PFSK-1 (cell line): ENCODE measurements around the gene EXO1.

Source experiments
- FOXP2 ChIP-seq: optimal IDR thresholded peaks from 2 replicates; pipeline ENCODE3; 2011; ENCODE audit warnings: borderline replicate concordance, control low read depth, inconsistent platforms; ENCODE audit not compliant: insufficient read depth; ENCODE audit errors: extremely low read length, extremely low read depth
- POLR2AphosphoS5 ChIP-seq: IDR thresholded peaks from 2 replicates; pipeline ENCODE4 v1.6.1; 2012; ENCODE audit warnings: low read depth, mild to moderate bottlenecking, control low read depth, low read length, moderate library complexity
- REST ChIP-seq, 2 experiments: IDR thresholded peaks; 2 replicates each; pipeline versions ENCODE4 v1.6.1 to v1.8.0; 2011 to 2012; ENCODE audit warnings: low read depth in 2 of 2, low read length in 2 of 2, control low read depth in 1 of 2, inconsistent platforms in 1 of 2, mild to moderate bottlenecking in 1 of 2, moderate library complexity in 1 of 2; ENCODE audit not compliant: insufficient read depth in 1 of 2
- SIN3A ChIP-seq: IDR thresholded peaks from 2 replicates; pipeline ENCODE4 v1.6.1; 2012; ENCODE audit warnings: mild to moderate bottlenecking, low read length, moderate library complexity, borderline replicate concordance; ENCODE audit not compliant: insufficient read depth
- TAF1 ChIP-seq: IDR thresholded peaks from 2 replicates; pipeline ENCODE4 v1.6.1; 2012; ENCODE audit warnings: low read length, control low read depth, borderline replicate concordance; ENCODE audit not compliant: insufficient read depth

- TF ChIP-seq POLR2AphosphoS5 (no peak), TAF1 (no peak), REST (IDR thresholded peaks at IDR 0.05; ENCODE audit: insufficient read depth in 1 of 2, low read depth in 2 of 2, low read length in 2 of 2) (no peak), SIN3A (no peak), FOXP2 (no peak)
Measured at GRCh38 chr1:241900381-241900780, 52.4 kb downstream of the EXO1 start.
